B cell (primary cell): Measurements from ENCODE around the gene IFIT2. TPM values are rescaled to one million over a fixed set of nuclear protein-coding genes. Genes with fewer than 3 reads are reported as not detected.

Experiments used
- ATAC-seq: fragments of 200-7000 bp; cut with Tn5 transposase; one replicate; pipeline ENCODE4 v1.10.0; 2021; ENCODE audit warnings: low read depth, mild to moderate bottlenecking, moderate number of reproducible peaks, moderate library complexity
- CTCF ChIA-PET: fragments of 350-600 bp; sonication (Branson Sonifier 250); formaldehyde crosslinking; loops from one replicate; lab custom pipeline; 2021; ENCODE audit warnings: antibody characterized with exemption, inconsistent platforms; lab: Charles Lee
- POLR2A ChIA-PET: fragments of 350-600 bp; sonication (Branson Sonifier 250); formaldehyde crosslinking; loops from one replicate; lab custom pipeline; 2021; ENCODE audit warnings: antibody characterized with exemption; lab: Charles Lee
- DNase-seq: peaks from one replicate; pipeline ENCODE4 v3.0.0; 2013
- H2AFZ ChIP-seq: 2 replicates; pipeline ENCODE4 v1.6.1; 2012; ENCODE audit warnings: mild to moderate bottlenecking, low read depth, low read length; ENCODE audit not compliant: insufficient read depth, poor library complexity, severe bottlenecking
- H3K27ac ChIP-seq, 2 donors: 1 replicate in 1 of 2; 2 replicates in 1 of 2; pipeline ENCODE4 v1.5.1; 2012 to 2013; ENCODE audit warnings: low read length in 2 of 2, mild to moderate bottlenecking in 2 of 2, moderate library complexity in 1 of 2
- H3K27me3 ChIP-seq, 4 experiments: fragments of 200-600 bp in 1 of 4; sonication (generic) in 1 of 4; replicated peaks in 1 of 4; 1 replicate in 2 of 4; 2 replicates in 2 of 4; pipeline versions ENCODE4 v1.6.1 to v1.7.0; 2013 to 2016; ENCODE audit warnings: low read length in 3 of 4, mild to moderate bottlenecking in 2 of 4, mixed read lengths in 1 of 4, moderate library complexity in 1 of 4; ENCODE audit not compliant: insufficient read depth in 4 of 4, control insufficient read depth in 3 of 4; ENCODE audit errors: control extremely low read depth in 1 of 4
- H3K36me3 ChIP-seq, 2 experiments: replicated peaks in 1 of 2; 1 replicate in 1 of 2; 2 replicates in 1 of 2; pipeline versions ENCODE4 v1.6.1 to v1.7.1; 2013; ENCODE audit warnings: low read length in 1 of 2; ENCODE audit not compliant: insufficient read depth in 2 of 2, control insufficient read depth in 1 of 2; ENCODE audit errors: control extremely low read depth in 1 of 2, extremely low read depth in 1 of 2
- H3K4me1 ChIP-seq, 2 donors: fragments of 200-600 bp in 1 of 2; sonication (generic) in 1 of 2; 1 replicate in 1 of 2; 2 replicates in 1 of 2; pipeline versions ENCODE4 v1.5.1 to v1.6.1; 2013 to 2017; ENCODE audit warnings: low read length in 2 of 2; ENCODE audit not compliant: control insufficient read depth in 2 of 2, insufficient read depth in 2 of 2
- H3K4me2 ChIP-seq: replicated peaks from 2 replicates; pipeline ENCODE3; 2012; ENCODE audit warnings: mild to moderate bottlenecking, low read depth, low read length; ENCODE audit not compliant: poor library complexity, severe bottlenecking
- H3K4me3 ChIP-seq, 5 experiments: fragments of 200-600 bp in 1 of 5; sonication (generic) in 1 of 5; 1 replicate in 3 of 5; 2 replicates in 2 of 5; pipeline versions ENCODE4 v1.5.1 to v1.7.0; 2011 to 2016; ENCODE audit warnings: low read length in 4 of 5, mild to moderate bottlenecking in 4 of 5, low read depth in 2 of 5, control low read depth in 1 of 5, moderate library complexity in 1 of 5; ENCODE audit not compliant: insufficient read depth in 1 of 5; ENCODE audit errors: control extremely low read depth in 1 of 5, extremely low read depth in 1 of 5
- H3K79me2 ChIP-seq: fragments of 200-600 bp; sonication (generic); one replicate; pipeline ENCODE4 v1.6.0; 2016; ENCODE audit warnings: low read length; ENCODE audit not compliant: control insufficient read depth, insufficient read depth
- H3K9ac ChIP-seq: fragments of 200-600 bp; sonication (generic); 2 replicates; pipeline ENCODE4 v1.6.1; 2017; ENCODE audit warnings: mild to moderate bottlenecking, low read length, moderate library complexity
- H3K9me3 ChIP-seq, 3 donors: one replicate each; pipeline versions ENCODE4 v1.6.1 to v1.7.1; 2013; ENCODE audit warnings: low read length in 2 of 3; ENCODE audit not compliant: control insufficient read depth in 2 of 3, insufficient read depth in 1 of 3; ENCODE audit errors: control extremely low read depth in 1 of 3
- H4K20me1 ChIP-seq: 2 replicates; pipeline ENCODE4 v1.6.0; 2012; ENCODE audit warnings: mild to moderate bottlenecking, low read length; ENCODE audit not compliant: insufficient read depth, control insufficient read depth, poor library complexity, severe bottlenecking
- H3K27ac Mint-ChIP-seq: one replicate; pipeline ENCODE4 v1.8.0; 2021; ENCODE audit warnings: mixed read lengths
- H3K27me3 Mint-ChIP-seq: one replicate; pipeline ENCODE4 v1.8.0; 2021; ENCODE audit warnings: mixed read lengths
- H3K4me1 Mint-ChIP-seq: one replicate; pipeline ENCODE4 v1.8.0; 2021; ENCODE audit warnings: mixed read lengths
- H3K4me3 Mint-ChIP-seq: one replicate; pipeline ENCODE4 v1.8.0; 2021; ENCODE audit warnings: mixed read lengths
- H3K9me3 Mint-ChIP-seq: one replicate; pipeline ENCODE4 v1.8.0; 2022; ENCODE audit warnings: mixed read lengths; ENCODE audit not compliant: insufficient read depth
- CTCF ChIP-seq: fragments of 200-600 bp; IDR thresholded peaks from one replicate; pipeline ENCODE4 v1.8.0; 2022; ENCODE audit warnings: antibody characterized with exemption, mild to moderate bottlenecking
- EZH2 ChIP-seq: IDR thresholded peaks from 2 replicates; pipeline ENCODE4 v1.6.1; 2012; ENCODE audit warnings: borderline replicate concordance, low read depth, mild to moderate bottlenecking, moderate library complexity, low read length; ENCODE audit not compliant: insufficient read depth, poor library complexity, severe bottlenecking
- WGBS: methylation state at CpG from one replicate; pipeline ENCODE4 v1.1.5; 2013; ENCODE audit warnings: missing lambda C conversion rate; ENCODE audit not compliant: insufficient coverage; 5-methylcytosine and 5-hydroxymethylcytosine counted together
- intact Hi-C: fragments of 100-400 bp; cut with micrococcal nuclease; formaldehyde crosslinking; loops from one replicate; pipeline ENCODE4 v1.10.0; 2022
- polyA plus RNA-seq: library from polyadenylated mRNA; depleted of rRNA; stranded (reverse); fragments of >200 nt; gene quantifications from 2 replicates; pipeline ENCODE4 v1.2.3, GENCODE V29; 2012
- total RNA-seq, 2 donors: library from RNA; stranded (reverse); fragments of 120-200 nt in 1 of 2; gene quantifications; 1 replicate in 1 of 2; 2 replicates in 1 of 2; pipeline versions ENCODE4 v1.2.3 to v1.2.4, GENCODE V29; 2013 to 2022

Gene IFIT2
- total and polyA plus RNA-seq, 2 donors (not counting 1 experiment from before 2014, with no cell fraction given): 3.6 to 12.4 TPM

DNA sequence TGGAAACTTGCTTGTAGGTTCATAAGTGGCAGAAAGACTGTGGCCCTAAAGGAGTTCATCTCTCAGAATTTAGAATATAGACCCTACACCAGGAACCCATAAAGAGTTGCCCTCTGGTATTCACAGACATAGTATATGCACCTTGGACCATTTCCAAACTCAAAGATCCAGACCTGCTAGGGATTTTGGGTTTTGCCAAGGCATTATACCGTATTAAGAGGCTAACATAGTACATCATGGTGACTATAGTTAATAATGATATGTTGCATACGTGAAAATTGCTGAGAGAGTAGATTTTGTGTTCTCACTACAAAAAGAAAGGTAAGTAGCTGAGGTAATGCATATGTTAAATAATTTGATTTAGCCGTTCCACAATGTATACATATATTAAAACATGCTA lies 39.8 kb downstream of the IFIT2 start:
- no peaks in the 10 kb centered on the region for H3K4me1 ChIP-seq
- H3K4me2 ChIP-seq: no peak overlapping the region
- Mint-ChIP-seq H3K4me1 (no peaks in the 10 kb centered on the region), H3K27me3 (no peaks in the 10 kb centered on the region), H3K27ac (no peak overlapping the region), H3K9me3 (no peaks in the 10 kb centered on the region), H3K4me3 (no peak overlapping the region)
- no peak overlapping the region for H2AFZ ChIP-seq
- CTCF ChIA-PET: no interaction called here
- ATAC-seq (no peak), DNase-seq (no peak)
- H3K79me2 ChIP-seq: no peaks in the 10 kb centered on the region
- no peak overlapping the region for H3K9ac ChIP-seq
- H3K27me3 ChIP-seq: no peaks in the 10 kb centered on the region
- H4K20me1 ChIP-seq: no peaks in the 10 kb centered on the region
- no peak overlapping the region for H3K4me3 ChIP-seq
- no peak overlapping the region for H3K27ac ChIP-seq
- TF ChIP-seq EZH2: no peak
- no peak for TF ChIP-seq CTCF
- peaks cover 0 to 19% of the 10 kb centered on the region in 2 experiments for H3K36me3 ChIP-seq
- WGBS: no CpG with 5 or more reads among the region's 3 CpGs
- POLR2A ChIA-PET: no interaction called here
- H3K9me3 ChIP-seq: no peaks in the 10 kb centered on the region
- intact Hi-C loops: no loop called here

DNA sequence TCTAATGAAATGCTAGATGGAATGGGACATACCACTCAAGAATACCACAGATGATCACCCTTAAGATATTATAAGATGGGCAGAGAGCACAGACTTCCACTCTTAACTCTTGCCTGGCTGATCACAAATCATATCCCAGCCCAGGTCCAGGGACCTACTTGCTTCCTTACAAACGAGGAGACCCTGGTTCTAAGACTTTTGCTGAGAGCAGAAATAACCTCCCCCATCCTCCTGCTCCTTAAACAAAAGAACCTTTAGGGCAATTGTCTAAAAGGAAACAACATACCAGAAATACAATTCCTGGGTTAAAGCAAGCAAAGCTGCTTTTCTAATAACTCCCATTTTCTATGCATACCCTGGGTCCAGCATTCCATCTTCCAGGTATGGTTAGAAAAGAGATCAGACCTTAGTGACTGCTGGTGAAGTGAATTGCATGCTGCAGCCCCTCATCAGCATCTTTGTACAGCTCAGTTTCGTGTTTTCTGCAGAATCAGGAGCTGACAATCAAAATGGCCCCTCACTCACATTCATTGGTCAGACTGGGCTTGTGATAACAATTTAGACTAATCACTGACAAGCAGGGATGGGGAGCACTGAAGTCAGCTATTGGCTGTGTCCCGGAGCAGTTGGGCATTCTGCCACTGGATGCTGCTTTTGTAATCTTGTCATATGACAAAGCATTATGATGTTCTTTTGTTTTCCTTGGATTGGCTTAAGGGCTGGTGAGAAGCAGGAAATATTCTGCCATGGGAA lies 40.5 kb downstream of the IFIT2 start:
- no peaks in the 10 kb centered on the region for H3K9me3 ChIP-seq
- H3K27ac ChIP-seq: no peak overlapping the region
- no peak overlapping the region for H3K4me3 Mint-ChIP-seq
- TF ChIP-seq CTCF (no peak), EZH2 (no peak)
- H3K4me2 ChIP-seq: no peak overlapping the region
- no peak overlapping the region for H3K9ac ChIP-seq
- no peak overlapping the region for H3K27ac Mint-ChIP-seq
- POLR2A ChIA-PET: no interaction called here
- no peak for DNase-seq
- CTCF ChIA-PET: no interaction called here
- H4K20me1 ChIP-seq: no peaks in the 10 kb centered on the region
- intact Hi-C loops: no loop called here
- H3K4me1 Mint-ChIP-seq: peaks cover 5% of the 10 kb centered on the region
- H3K27me3 ChIP-seq: no peaks in the 10 kb centered on the region
- no peaks in the 10 kb centered on the region for H3K9me3 Mint-ChIP-seq
- 88% methylated on average over 2 of the region's 3 CpGs for WGBS
- no peaks in the 10 kb centered on the region for H3K79me2 ChIP-seq
- peaks cover 2 to 5% of the 10 kb centered on the region in 2 donors for H3K4me1 ChIP-seq
- peaks cover 0 to 16% of the 10 kb centered on the region in 2 experiments for H3K36me3 ChIP-seq
- no peak overlapping the region for H2AFZ ChIP-seq
- H3K27me3 Mint-ChIP-seq: no peaks in the 10 kb centered on the region
- no peak for ATAC-seq
- H3K4me3 ChIP-seq: no peak overlapping the region
